Smooth muscle cell (in vitro differentiated cells): Measurements from ENCODE around the gene MT1HL1. TPM values are rescaled to one million over a fixed set of nuclear protein-coding genes. Genes with fewer than 3 reads are reported as not detected.

Experiments
- DNase-seq: peaks from one replicate; lab custom pipeline; 2025; ENCODE audit not compliant: unreplicated experiment; lab: John Stamatoyannopoulos, UW
- H2AFZ ChIP-seq: fragments of 200-600 bp; sonication (generic); 2 replicates; pipeline ENCODE4 v1.6.0; 2016; ENCODE audit warnings: antibody characterized with exemption, low read depth, mild to moderate bottlenecking
- H3F3A ChIP-seq: fragments of 200-600 bp; sonication (generic); 2 replicates; pipeline ENCODE4 v1.6.0; 2017; ENCODE audit warnings: antibody characterized with exemption, low read depth
- H3K27ac ChIP-seq: fragments of 200-600 bp; sonication (generic); 2 replicates; pipeline ENCODE4 v1.5.1; 2016; ENCODE audit warnings: low read depth, mild to moderate bottlenecking
- H3K27me3 ChIP-seq: fragments of 200-600 bp; sonication (generic); 2 replicates; pipeline ENCODE4 v1.6.1; 2016; ENCODE audit warnings: low read depth, mild to moderate bottlenecking
- H3K36me3 ChIP-seq: fragments of 200-600 bp; sonication (generic); 2 replicates; pipeline ENCODE4 v1.5.1; 2016; ENCODE audit warnings: low read depth
- H3K4me1 ChIP-seq: fragments of 200-600 bp; sonication (generic); 2 replicates; pipeline ENCODE4 v1.5.1; 2016; ENCODE audit warnings: low read depth
- H3K4me2 ChIP-seq: fragments of 200-600 bp; sonication (generic); 2 replicates; pipeline ENCODE4 v1.6.0; 2016; ENCODE audit warnings: mild to moderate bottlenecking
- H3K4me3 ChIP-seq: fragments of 200-600 bp; sonication (generic); 2 replicates; pipeline ENCODE4 v1.5.1; 2016; ENCODE audit warnings: mild to moderate bottlenecking
- H3K79me2 ChIP-seq: fragments of 200-600 bp; sonication (generic); 2 replicates; pipeline ENCODE4 v1.6.0; 2016; ENCODE audit warnings: low read depth, mild to moderate bottlenecking
- H3K9ac ChIP-seq: fragments of 200-600 bp; sonication (generic); 2 replicates; pipeline ENCODE4 v1.6.0; 2016; ENCODE audit warnings: low read depth
- H3K9me3 ChIP-seq: fragments of 200-600 bp; sonication (generic); replicated peaks from 2 replicates; pipeline ENCODE4 v1.5.1; 2016; ENCODE audit warnings: low read depth
- H4K20me1 ChIP-seq: fragments of 200-600 bp; sonication (generic); 2 replicates; pipeline ENCODE4 v1.6.0; 2016; ENCODE audit warnings: low read depth
- CTCF ChIP-seq: fragments of 200-600 bp; sonication (generic); IDR thresholded peaks from 2 replicates; pipeline ENCODE4 v1.5.1; 2017; ENCODE audit warnings: borderline replicate concordance, mild to moderate bottlenecking, antibody characterized with exemption; ENCODE audit not compliant: insufficient read depth, poor library complexity, severe bottlenecking
- WGBS: methylation state at CpG from one replicate; pipeline ENCODE4 v1.1.7; 2016; ENCODE audit warnings: low lambda C conversion rate; 5-methylcytosine and 5-hydroxymethylcytosine counted together
- polyA plus RNA-seq: library from polyadenylated mRNA; unstranded; fragments of >200 nt; fragmentation: Nextera tagmentation; extraction: Ambion mirVana; gene quantifications from 2 replicates; pipeline ENCODE4 v1.2.1, GENCODE V29; 2016
- total RNA-seq: library from RNA; depleted of rRNA; stranded (reverse); fragments of >200 nt; gene quantifications from 2 replicates; pipeline ENCODE4 v1.2.3, GENCODE V29; 2014

MT1HL1 gene
- total and polyA plus RNA-seq, 2 experiments from 2014 or later: not detected

- H3K79me2 ChIP-seq: no peaks in the 10 kb centered on the region
- no peaks in the 10 kb centered on the region for H3K9me3 ChIP-seq
- H3K27me3 ChIP-seq: peaks cover 39% of the 10 kb centered on the region
- H3K36me3 ChIP-seq: no peaks in the 10 kb centered on the region
- H4K20me1 ChIP-seq: no peaks in the 10 kb centered on the region
- no peaks in the 10 kb centered on the region for H3F3A ChIP-seq
- 87% methylated on average over 6 of the region's 6 CpGs for WGBS
- no peak for TF ChIP-seq CTCF
- H3K27ac ChIP-seq: no peak overlapping the region
- H3K4me2 ChIP-seq: no peak overlapping the region
- H3K4me3 ChIP-seq: no peak overlapping the region
- DNase-seq: no peak
- no peak overlapping the region for H3K9ac ChIP-seq
- H3K4me1 ChIP-seq: peaks cover 4% of the 10 kb centered on the region
- no peak overlapping the region for H2AFZ ChIP-seq
Observed at GRCh38 chr1:237038211-237038610, 34.0 kb upstream of the MT1HL1 start.

DNA sequence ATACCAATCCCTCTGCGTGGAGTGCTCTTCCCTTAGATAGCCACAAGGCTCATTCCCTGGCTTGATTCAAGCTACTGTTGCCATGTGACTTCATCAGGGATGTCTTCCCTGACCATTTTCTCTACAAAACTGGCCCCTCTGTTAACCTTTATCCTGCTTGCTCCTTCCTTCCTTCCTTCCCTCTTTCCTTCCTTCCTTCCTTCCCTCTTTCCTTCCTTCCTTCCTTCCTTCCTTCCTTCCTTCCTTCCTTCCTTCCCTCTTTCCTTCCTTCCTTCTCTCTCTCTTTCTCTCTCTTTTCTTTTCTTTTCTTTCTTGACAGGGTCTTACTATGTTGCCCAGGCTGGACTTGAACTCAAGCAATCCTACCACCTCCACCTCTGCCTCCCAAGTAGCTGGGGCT lies 31.5 kb upstream of the MT1HL1 start:
- no peak overlapping the region for H2AFZ ChIP-seq

GRCh38 chr1:237033804-237034203 lies 29.6 kb upstream of the MT1HL1 start:
- H3K79me2 ChIP-seq: no peaks in the 10 kb centered on the region
- no peaks in the 10 kb centered on the region for H3F3A ChIP-seq
- no peak overlapping the region for H3K4me2 ChIP-seq
- H3K27me3 ChIP-seq: peaks cover 9% of the 10 kb centered on the region
- no peaks in the 10 kb centered on the region for H4K20me1 ChIP-seq
- peaks cover 4% of the 10 kb centered on the region for H3K4me1 ChIP-seq
- no peak overlapping the region for H3K4me3 ChIP-seq
- no peak overlapping the region for H3K9ac ChIP-seq
- H3K27ac ChIP-seq: no peak overlapping the region
- no peak for TF ChIP-seq CTCF
- WGBS: 91% methylated on average over 4 of the region's 4 CpGs
- H3K36me3 ChIP-seq: no peaks in the 10 kb centered on the region
- no peak for DNase-seq
- H3K9me3 ChIP-seq: no peaks in the 10 kb centered on the region
- no peak overlapping the region for H2AFZ ChIP-seq

More for the DNA sequence above, 31.5 kb upstream of the MT1HL1 start:
- H3K4me2 ChIP-seq: no peak overlapping the region
- H3K4me3 ChIP-seq: no peak overlapping the region
- peaks cover 17% of the 10 kb centered on the region for H3K27me3 ChIP-seq
- H4K20me1 ChIP-seq: no peaks in the 10 kb centered on the region
- H3K9ac ChIP-seq: no peak overlapping the region
- no peak for TF ChIP-seq CTCF
- DNase-seq: no peak
- 94% methylated on average over 1 of the region's 1 CpG for WGBS
- H3K79me2 ChIP-seq: no peaks in the 10 kb centered on the region
- H3K9me3 ChIP-seq: no peaks in the 10 kb centered on the region
- H3F3A ChIP-seq: no peaks in the 10 kb centered on the region
- H3K36me3 ChIP-seq: no peaks in the 10 kb centered on the region
- H3K4me1 ChIP-seq: peaks cover 4% of the 10 kb centered on the region
- no peak overlapping the region for H3K27ac ChIP-seq

DNA sequence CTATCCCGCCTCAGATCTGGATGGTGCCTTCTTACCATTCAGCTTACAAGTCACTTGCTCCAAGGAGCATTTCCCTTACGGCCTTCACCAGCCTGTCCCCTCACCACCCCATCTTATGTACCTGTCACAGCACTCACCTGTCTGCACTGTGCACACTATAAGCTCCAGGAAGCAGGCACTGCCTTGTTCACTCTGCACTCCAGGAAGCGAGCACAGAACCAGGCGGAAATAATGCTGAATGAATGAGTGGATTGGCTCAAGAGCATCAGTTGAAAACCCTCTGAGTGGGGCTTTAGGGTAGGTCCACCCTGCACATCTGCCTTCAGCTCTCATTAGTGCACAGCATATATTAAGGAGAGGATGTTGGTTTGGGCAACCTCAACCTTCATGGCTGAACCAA lies 28.8 kb upstream of the MT1HL1 start:
- WGBS: 96% methylated on average over 4 of the region's 4 CpGs
- Histone ChIP-seq H3K27me3 (peaks cover 3% of the 10 kb centered on the region), H3K4me3 (no peak overlapping the region), H3K36me3 (no peaks in the 10 kb centered on the region), H3K4me2 (no peak overlapping the region), H2AFZ (no peak overlapping the region), H3K27ac (no peak overlapping the region), H4K20me1 (no peaks in the 10 kb centered on the region), H3K9me3 (no peaks in the 10 kb centered on the region), H3K4me1 (peaks cover 4% of the 10 kb centered on the region), H3K9ac (no peak overlapping the region), H3F3A (no peaks in the 10 kb centered on the region), H3K79me2 (no peaks in the 10 kb centered on the region)
- DNase-seq: no peak
- no peak for TF ChIP-seq CTCF
